Upper lobe of right lung (tissue), 1 donor: ENCODE measurements around the gene ABCD4. TPM values are rescaled to one million over a fixed set of nuclear protein-coding genes. Genes with fewer than 3 reads are reported as not detected.

Source experiments
- ATAC-seq: fragments of 200-7000 bp; cut with Tn5 transposase; one replicate; pipeline ENCODE4 v1.9.1; 2020; ENCODE audit warnings: mild to moderate bottlenecking, moderate library complexity
- DNase-seq: peaks from one replicate; pipeline ENCODE4 v3.0.0-alpha.2; 2020
- H3K27ac ChIP-seq: fragments of 200-600 bp; one replicate; pipeline ENCODE4 v1.8.0; 2022
- H3K27me3 ChIP-seq: fragments of 200-600 bp; one replicate; pipeline ENCODE4 v1.8.0; 2022; ENCODE audit warnings: mild to moderate bottlenecking
- H3K36me3 ChIP-seq: fragments of 200-600 bp; one replicate; pipeline ENCODE4 v1.8.0; 2022
- H3K4me1 ChIP-seq: fragments of 200-600 bp; one replicate; pipeline ENCODE4 v1.8.0; 2022
- H3K4me3 ChIP-seq: fragments of 200-600 bp; one replicate; pipeline ENCODE4 v1.8.0; 2022; ENCODE audit warnings: mild to moderate bottlenecking
- H3K9me3 ChIP-seq: fragments of 200-600 bp; one replicate; pipeline ENCODE4 v1.8.0; 2022
- intact Hi-C: fragments of 100-400 bp; cut with DNase I; formaldehyde crosslinking; loops from one replicate; pipeline ENCODE4 v1.11.0; 2022
- total RNA-seq: library from RNA; stranded (reverse); fragmentation: NEBNext Ultra II Directional; extraction: Animal tissue kit (Norgen Biotek cat#: 25700); gene quantifications from one replicate; pipeline ENCODE4 v1.2.1, GENCODE V29; 2021
- TF ChIP-seq, protein P1 (sequence below): fragments of 200-600 bp; IDR thresholded peaks from one replicate; pipeline ENCODE4 v1.8.0; 2022; ENCODE audit warnings: antibody characterized with exemption
- donor health status: DM: no; HTN: yes; CAD: no; lungs with severe emphysema.

The ABCD4 gene
- total RNA-seq, 1 donor from 2014 or later: 48.3 TPM

DNA sequence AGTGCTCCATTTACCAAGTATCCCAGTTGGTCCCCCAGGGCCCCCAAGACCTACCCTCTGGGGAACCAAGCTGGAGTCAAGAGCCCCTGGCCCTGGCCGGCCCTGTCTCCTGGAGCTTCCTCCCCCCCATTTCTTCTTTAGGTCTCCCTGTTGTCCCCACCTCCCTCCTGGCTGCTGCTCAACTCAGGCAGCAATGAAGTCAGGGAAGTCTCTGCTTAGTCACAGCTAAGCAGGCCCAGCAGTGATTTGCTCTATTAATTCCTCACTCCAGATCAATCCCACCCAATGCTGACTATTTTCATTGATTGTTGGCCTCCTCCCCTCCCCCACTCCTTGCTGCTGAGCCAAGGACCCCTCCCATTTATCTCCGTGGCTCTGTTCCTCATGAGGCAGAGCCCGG lies 35.1 kb downstream of the ABCD4 start:
- H3K9me3 ChIP-seq: no peaks in the 10 kb centered on the region
- no peak overlapping the region for H3K4me3 ChIP-seq
- DNase-seq (no peak), ATAC-seq (no peak)
- TF ChIP-seq, protein P1, sequence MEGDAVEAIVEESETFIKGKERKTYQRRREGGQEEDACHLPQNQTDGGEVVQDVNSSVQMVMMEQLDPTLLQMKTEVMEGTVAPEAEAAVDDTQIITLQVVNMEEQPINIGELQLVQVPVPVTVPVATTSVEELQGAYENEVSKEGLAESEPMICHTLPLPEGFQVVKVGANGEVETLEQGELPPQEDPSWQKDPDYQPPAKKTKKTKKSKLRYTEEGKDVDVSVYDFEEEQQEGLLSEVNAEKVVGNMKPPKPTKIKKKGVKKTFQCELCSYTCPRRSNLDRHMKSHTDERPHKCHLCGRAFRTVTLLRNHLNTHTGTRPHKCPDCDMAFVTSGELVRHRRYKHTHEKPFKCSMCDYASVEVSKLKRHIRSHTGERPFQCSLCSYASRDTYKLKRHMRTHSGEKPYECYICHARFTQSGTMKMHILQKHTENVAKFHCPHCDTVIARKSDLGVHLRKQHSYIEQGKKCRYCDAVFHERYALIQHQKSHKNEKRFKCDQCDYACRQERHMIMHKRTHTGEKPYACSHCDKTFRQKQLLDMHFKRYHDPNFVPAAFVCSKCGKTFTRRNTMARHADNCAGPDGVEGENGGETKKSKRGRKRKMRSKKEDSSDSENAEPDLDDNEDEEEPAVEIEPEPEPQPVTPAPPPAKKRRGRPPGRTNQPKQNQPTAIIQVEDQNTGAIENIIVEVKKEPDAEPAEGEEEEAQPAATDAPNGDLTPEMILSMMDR: no peak
- H3K27ac ChIP-seq: no peak overlapping the region
- H3K4me1 ChIP-seq: no peaks in the 10 kb centered on the region
- H3K27me3 ChIP-seq: no peaks in the 10 kb centered on the region
- intact Hi-C loops: no loop called here
- no peaks in the 10 kb centered on the region for H3K36me3 ChIP-seq

DNA sequence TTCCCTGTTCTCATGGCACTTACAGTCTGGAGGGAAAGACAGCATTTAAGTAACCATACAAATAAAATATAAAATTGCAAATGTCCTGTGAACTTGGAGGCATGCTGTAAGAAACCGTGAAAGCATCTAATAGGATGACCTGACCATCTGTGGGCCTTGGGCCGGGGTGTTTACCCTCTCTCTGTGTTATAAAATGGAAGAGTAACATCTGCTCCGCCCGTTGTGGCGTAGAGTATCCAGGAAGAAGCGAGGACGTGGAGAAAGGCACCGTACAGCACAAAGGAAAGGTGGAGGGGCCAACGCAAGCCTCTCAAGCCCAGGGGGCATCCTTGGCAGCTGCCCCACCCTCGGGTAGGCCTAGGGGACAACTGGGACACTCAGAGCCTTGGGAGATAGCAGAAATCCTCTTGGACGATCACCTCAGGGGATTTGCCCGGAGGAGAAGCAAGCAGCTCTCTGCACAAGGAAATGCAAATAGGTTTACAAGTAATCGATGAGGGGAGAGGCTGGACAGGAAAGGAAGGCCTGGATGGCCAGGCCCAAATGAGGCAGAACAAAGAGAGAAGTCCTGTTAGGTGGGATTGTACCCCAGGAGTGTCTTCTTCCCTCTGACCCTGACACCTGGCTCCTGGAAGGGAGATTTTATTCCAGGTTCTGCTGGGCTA lies 37.3 kb downstream of the ABCD4 start:
- intact Hi-C loops: no loop called here
- H3K36me3 ChIP-seq: no peaks in the 10 kb centered on the region
- DNase-seq: no peak
- TF ChIP-seq, protein P1: no peak
- no peaks in the 10 kb centered on the region for H3K4me1 ChIP-seq
- no peak for ATAC-seq
- no peaks in the 10 kb centered on the region for H3K27me3 ChIP-seq
- no peak overlapping the region for H3K27ac ChIP-seq
- H3K9me3 ChIP-seq: no peaks in the 10 kb centered on the region
- H3K4me3 ChIP-seq: no peak overlapping the region

DNA sequence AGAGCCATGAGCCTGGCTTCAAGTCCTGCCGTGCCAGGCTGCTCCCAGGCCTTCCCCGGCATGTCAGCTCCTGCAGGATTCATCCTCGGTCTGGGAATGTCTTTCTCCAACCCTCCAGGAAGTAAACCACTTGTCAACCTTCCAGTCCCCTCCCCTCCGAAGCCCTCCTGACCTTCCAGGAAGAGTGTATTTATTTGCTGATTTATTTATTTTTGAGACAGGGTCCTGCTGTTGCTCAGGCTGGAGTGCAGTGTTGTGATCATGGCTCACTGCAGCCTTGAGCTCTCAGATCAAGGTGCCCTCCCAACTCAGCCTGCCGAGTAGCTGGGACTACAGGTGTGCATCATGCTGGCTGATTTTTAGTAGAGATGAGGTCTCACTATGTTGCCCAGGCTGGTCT lies 38.8 kb downstream of the ABCD4 start:
- H3K36me3 ChIP-seq: no peaks in the 10 kb centered on the region
- DNase-seq (no peak), ATAC-seq (no peak)
- no peak overlapping the region for H3K27ac ChIP-seq
- no peak overlapping the region for H3K4me3 ChIP-seq
- no peaks in the 10 kb centered on the region for H3K9me3 ChIP-seq
- no peaks in the 10 kb centered on the region for H3K4me1 ChIP-seq
- TF ChIP-seq, protein P1: no peak
- H3K27me3 ChIP-seq: no peaks in the 10 kb centered on the region
- intact Hi-C loops: no loop called here

DNA sequence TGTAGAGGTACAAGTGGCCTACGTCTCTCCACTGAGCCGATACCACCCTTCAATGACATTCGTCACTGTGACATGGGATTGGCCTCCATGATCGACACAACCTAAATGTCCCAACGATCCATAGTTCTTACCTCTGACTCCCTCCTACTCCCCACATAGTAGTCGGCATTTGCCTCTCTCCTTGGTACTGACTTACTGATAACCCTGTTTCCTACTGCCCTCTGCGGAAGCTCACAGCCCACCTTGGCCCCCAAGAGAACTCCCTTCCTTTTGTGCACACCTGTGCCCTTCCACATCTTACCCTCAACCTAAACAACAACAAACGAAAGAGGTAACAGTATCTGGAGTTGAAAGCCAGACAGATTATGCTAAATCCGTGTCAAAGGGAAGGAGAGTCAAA lies 39.6 kb downstream of the ABCD4 start:
- DNase-seq: no peak
- no peak for ATAC-seq

DNA sequence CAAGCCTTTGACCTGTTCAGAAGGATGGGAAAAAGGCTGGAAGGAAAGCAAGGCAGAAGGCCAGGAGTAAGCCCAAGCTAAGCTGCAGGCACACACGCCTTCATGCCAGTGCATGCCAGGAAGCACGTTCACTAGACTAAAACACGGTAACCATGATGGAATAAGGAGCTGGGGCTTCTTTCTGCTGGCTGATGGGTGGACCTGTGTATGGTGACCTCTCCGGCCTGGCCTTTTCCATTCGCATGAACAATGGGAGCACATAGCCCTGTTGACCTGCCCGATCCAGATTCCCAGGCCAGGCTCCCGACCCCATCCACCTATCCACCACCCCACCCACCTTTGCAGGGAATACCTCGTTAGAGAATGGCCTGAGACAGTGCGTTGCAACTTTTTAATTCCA lies 40.7 kb downstream of the ABCD4 start:
- intact Hi-C loops: no loop called here
- TF ChIP-seq, protein P1: no peak
- no peaks in the 10 kb centered on the region for H3K9me3 ChIP-seq
- DNase-seq: no peak
- no peaks in the 10 kb centered on the region for H3K36me3 ChIP-seq
- ATAC-seq: no peak
- H3K27ac ChIP-seq: no peak overlapping the region
- H3K4me3 ChIP-seq: no peak overlapping the region
- H3K4me1 ChIP-seq: peaks cover 3% of the 10 kb centered on the region
- H3K27me3 ChIP-seq: no peaks in the 10 kb centered on the region

More for the DNA sequence above, 39.6 kb downstream of the ABCD4 start:
- no peak overlapping the region for H3K27ac ChIP-seq
- no peaks in the 10 kb centered on the region for H3K36me3 ChIP-seq
- H3K4me1 ChIP-seq: no peaks in the 10 kb centered on the region
- no peaks in the 10 kb centered on the region for H3K9me3 ChIP-seq
- H3K27me3 ChIP-seq: no peaks in the 10 kb centered on the region
- no peak overlapping the region for H3K4me3 ChIP-seq
- TF ChIP-seq, protein P1: no peak
- intact Hi-C loops: no loop called here

DNA sequence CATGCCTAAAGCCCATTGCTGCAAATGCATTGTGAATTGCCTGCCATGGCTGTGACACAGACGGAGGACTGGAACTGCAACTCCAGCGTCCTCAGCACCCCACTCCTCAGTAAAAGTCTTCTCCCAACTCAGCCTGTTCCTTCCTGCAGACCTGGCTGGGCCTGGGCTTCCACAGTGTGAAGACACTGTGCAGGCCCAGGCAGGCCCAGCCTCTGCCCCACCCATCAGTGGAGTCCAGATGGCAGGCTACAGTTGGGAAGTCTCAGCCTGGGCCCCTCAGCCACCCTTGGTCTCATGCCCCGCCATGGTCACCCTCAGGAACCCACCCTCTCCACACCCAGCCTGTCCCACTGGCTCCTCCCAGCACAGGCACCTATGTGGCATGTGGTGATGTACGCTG lies 41.4 kb downstream of the ABCD4 start:
- Histone ChIP-seq H3K27ac (no peak overlapping the region), H3K36me3 (no peaks in the 10 kb centered on the region), H3K9me3 (no peaks in the 10 kb centered on the region), H3K4me1 (peaks cover 6% of the 10 kb centered on the region), H3K27me3 (no peaks in the 10 kb centered on the region), H3K4me3 (no peak overlapping the region)
- TF ChIP-seq, protein P1: no peak
- intact Hi-C loops: no loop called here
- DNase-seq (no peak), ATAC-seq (no peak)
